Measurements from ENCODE around the gene MYH10.

DNA sequence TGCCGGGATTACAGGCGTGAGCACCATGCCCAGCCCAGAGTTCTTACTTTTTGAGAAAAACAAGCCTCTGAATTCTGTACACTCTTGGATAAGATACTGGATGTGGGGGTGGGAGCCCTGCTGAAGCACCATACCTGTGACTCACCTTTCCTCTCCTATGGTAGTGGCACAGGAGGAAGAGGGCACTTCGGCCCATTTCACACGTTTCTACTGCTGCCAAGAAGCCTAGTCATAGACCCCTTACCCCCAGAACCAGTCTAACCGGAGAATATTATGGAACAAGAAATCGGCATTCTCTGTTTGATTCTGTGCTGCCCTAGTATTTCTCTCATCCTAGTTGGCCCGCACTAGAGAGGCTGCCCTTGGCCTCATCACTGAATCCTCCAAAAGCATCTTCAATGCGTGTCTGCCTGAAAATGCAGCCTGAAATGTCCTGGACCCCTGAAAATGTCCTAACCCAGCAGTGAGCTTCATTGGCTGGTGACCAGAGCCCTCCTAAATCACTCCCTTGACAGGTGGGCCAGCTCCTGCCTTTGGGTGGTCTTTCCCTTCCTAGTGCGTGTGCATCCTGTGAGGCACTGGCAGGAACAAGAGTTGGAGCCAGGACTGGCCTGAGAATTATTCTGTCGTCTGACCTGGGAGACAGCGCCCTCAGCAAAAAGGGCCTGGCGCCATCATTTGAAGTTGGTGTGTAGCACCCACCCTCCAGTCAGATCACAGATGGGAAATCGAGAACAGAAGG lies 156.9 kb downstream of the MYH10 start:
- no peak for TF ChIP-seq CTCF (tag by site-specific recombination; IDR thresholded peaks at IDR 0.05)
- no peak for TF ChIP-seq ZBTB49 (tag by site-specific recombination; IDR thresholded peaks at IDR 0.05; ENCODE audit: low read depth)
- TF ChIP-seq, protein P1, sequence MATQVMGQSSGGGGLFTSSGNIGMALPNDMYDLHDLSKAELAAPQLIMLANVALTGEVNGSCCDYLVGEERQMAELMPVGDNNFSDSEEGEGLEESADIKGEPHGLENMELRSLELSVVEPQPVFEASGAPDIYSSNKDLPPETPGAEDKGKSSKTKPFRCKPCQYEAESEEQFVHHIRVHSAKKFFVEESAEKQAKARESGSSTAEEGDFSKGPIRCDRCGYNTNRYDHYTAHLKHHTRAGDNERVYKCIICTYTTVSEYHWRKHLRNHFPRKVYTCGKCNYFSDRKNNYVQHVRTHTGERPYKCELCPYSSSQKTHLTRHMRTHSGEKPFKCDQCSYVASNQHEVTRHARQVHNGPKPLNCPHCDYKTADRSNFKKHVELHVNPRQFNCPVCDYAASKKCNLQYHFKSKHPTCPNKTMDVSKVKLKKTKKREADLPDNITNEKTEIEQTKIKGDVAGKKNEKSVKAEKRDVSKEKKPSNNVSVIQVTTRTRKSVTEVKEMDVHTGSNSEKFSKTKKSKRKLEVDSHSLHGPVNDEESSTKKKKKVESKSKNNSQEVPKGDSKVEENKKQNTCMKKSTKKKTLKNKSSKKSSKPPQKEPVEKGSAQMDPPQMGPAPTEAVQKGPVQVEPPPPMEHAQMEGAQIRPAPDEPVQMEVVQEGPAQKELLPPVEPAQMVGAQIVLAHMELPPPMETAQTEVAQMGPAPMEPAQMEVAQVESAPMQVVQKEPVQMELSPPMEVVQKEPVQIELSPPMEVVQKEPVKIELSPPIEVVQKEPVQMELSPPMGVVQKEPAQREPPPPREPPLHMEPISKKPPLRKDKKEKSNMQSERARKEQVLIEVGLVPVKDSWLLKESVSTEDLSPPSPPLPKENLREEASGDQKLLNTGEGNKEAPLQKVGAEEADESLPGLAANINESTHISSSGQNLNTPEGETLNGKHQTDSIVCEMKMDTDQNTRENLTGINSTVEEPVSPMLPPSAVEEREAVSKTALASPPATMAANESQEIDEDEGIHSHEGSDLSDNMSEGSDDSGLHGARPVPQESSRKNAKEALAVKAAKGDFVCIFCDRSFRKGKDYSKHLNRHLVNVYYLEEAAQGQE (tag by site-specific recombination; IDR thresholded peaks at IDR 0.05), result no peak
- no peak for TF ChIP-seq ZNF24 (tag by site-specific recombination; IDR thresholded peaks at IDR 0.05)
